ENCODE measurements around the gene MEPE. TPM values are rescaled to one million over a fixed set of nuclear protein-coding genes. Genes with fewer than 3 reads are reported as not detected.

The MEPE gene
- total RNA-seq, 4 donors from 2014 or later: not detected

GRCh38 chr4:87802858-87803257, 29.9 kb upstream of the MEPE start:
- intact Hi-C loops (cut with DNase I; ENCODE audit: low total_unique reads): no loop called here
- H3K4me1 ChIP-seq: no peaks in the 10 kb centered on the region
- H3K4me3 ChIP-seq: no peak overlapping the region
- TF ChIP-seq, protein P1, sequence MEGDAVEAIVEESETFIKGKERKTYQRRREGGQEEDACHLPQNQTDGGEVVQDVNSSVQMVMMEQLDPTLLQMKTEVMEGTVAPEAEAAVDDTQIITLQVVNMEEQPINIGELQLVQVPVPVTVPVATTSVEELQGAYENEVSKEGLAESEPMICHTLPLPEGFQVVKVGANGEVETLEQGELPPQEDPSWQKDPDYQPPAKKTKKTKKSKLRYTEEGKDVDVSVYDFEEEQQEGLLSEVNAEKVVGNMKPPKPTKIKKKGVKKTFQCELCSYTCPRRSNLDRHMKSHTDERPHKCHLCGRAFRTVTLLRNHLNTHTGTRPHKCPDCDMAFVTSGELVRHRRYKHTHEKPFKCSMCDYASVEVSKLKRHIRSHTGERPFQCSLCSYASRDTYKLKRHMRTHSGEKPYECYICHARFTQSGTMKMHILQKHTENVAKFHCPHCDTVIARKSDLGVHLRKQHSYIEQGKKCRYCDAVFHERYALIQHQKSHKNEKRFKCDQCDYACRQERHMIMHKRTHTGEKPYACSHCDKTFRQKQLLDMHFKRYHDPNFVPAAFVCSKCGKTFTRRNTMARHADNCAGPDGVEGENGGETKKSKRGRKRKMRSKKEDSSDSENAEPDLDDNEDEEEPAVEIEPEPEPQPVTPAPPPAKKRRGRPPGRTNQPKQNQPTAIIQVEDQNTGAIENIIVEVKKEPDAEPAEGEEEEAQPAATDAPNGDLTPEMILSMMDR (IDR thresholded peaks at IDR 0.05): no peak
- TF ChIP-seq EP300 (IDR thresholded peaks at IDR 0.05; ENCODE audit: low read depth) (no peak), POLR2AphosphoS5 (IDR thresholded peaks at IDR 0.05) (no peak), POLR2A (IDR thresholded peaks at IDR 0.05) (no peak)
- in situ Hi-C loops (cut with MboI; ENCODE audit: low pct_ligation_motif_present in 1 of 4, low pct_unique_long_range_greater_than_20kb in 1 of 4, low sequenced_read_pairs in 3 of 4): no loop called here
- no peak overlapping the region for H3K27ac ChIP-seq
- H3K27me3 ChIP-seq: no peaks in the 10 kb centered on the region
- no peaks in the 10 kb centered on the region for H3K9me3 ChIP-seq
- H3K36me3 ChIP-seq: no peaks in the 10 kb centered on the region
- no peak for DNase-seq

- in situ Hi-C loops (cut with MboI; ENCODE audit: low pct_ligation_motif_present in 1 of 4, low pct_unique_long_range_greater_than_20kb in 1 of 4, low sequenced_read_pairs in 3 of 4) (no loop called here), intact Hi-C loops (cut with DNase I; ENCODE audit: low total_unique reads) (no loop called here)
- Histone ChIP-seq H3K9me3 (no peaks in the 10 kb centered on the region), H3K4me3 (no peak overlapping the region), H3K27me3 (no peaks in the 10 kb centered on the region), H3K36me3 (no peaks in the 10 kb centered on the region), H3K27ac (no peak overlapping the region), H3K4me1 (no peaks in the 10 kb centered on the region)
- TF ChIP-seq POLR2AphosphoS5 (IDR thresholded peaks at IDR 0.05) (no peak), POLR2A (IDR thresholded peaks at IDR 0.05) (no peak), EP300 (IDR thresholded peaks at IDR 0.05; ENCODE audit: low read depth) (no peak)
- TF ChIP-seq, protein P1 (IDR thresholded peaks at IDR 0.05): no peak
- DNase-seq: no peak
- 59 to 73% methylated on average over 2 of the region's 2 CpGs for WGBS, 2 donors (ENCODE audit: low coverage in 1 of 2)
Observed at GRCh38 chr4:87803421-87803820, 29.3 kb upstream of the MEPE start.

DNA sequence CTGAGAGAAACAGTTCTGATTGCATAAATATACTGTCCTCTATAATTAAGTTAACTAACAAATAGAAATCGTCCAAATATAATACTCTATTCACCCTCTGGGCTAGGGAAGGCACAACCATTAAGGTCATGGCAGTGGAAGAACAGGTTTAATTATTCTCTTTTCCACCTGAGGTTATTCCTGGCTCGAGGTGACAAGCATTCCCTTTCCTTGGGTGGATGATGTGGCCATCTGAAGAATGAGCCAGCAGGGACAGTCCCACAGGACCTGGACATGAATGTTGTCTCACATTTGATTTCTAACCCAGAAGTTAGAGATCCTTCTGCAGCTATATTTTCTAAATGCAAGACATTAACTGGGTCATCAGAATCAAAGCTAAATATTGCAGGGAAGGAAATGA, 27.9 kb upstream of the MEPE start:
- 33 to 50% methylated on average over 1 to 2 of the region's 2 CpGs for WGBS, 2 donors (ENCODE audit: low coverage in 1 of 2)
- H3K36me3 ChIP-seq: no peaks in the 10 kb centered on the region
- no peak for DNase-seq
- no peak for TF ChIP-seq POLR2A (IDR thresholded peaks at IDR 0.05)
- no peak for TF ChIP-seq EP300 (IDR thresholded peaks at IDR 0.05; ENCODE audit: low read depth)
- TF ChIP-seq, protein P1 (IDR thresholded peaks at IDR 0.05): no peak
- TF ChIP-seq POLR2AphosphoS5 (IDR thresholded peaks at IDR 0.05): no peak
- no peaks in the 10 kb centered on the region for H3K9me3 ChIP-seq
- intact Hi-C loops (cut with DNase I; ENCODE audit: low total_unique reads): no loop called here
- H3K4me3 ChIP-seq: no peak overlapping the region
- no peaks in the 10 kb centered on the region for H3K27me3 ChIP-seq
- H3K27ac ChIP-seq: no peak overlapping the region
- H3K4me1 ChIP-seq: no peaks in the 10 kb centered on the region
- in situ Hi-C loops (cut with MboI; ENCODE audit: low pct_ligation_motif_present in 1 of 4, low pct_unique_long_range_greater_than_20kb in 1 of 4, low sequenced_read_pairs in 3 of 4): no loop called here

GRCh38 chr4:87805971-87806370, 26.8 kb upstream of the MEPE start:
- H3K27me3 ChIP-seq: no peaks in the 10 kb centered on the region
- in situ Hi-C loops (cut with MboI; ENCODE audit: low pct_ligation_motif_present in 1 of 4, low pct_unique_long_range_greater_than_20kb in 1 of 4, low sequenced_read_pairs in 3 of 4) (no loop called here), intact Hi-C loops (cut with DNase I; ENCODE audit: low total_unique reads) (no loop called here)
- H3K4me1 ChIP-seq: no peaks in the 10 kb centered on the region
- no peaks in the 10 kb centered on the region for H3K9me3 ChIP-seq
- WGBS, 2 donors (ENCODE audit: low coverage in 1 of 2): 62 to 78% methylated on average over 2 of the region's 2 CpGs
- H3K36me3 ChIP-seq: no peaks in the 10 kb centered on the region
- TF ChIP-seq EP300 (IDR thresholded peaks at IDR 0.05; ENCODE audit: low read depth) (no peak), POLR2A (IDR thresholded peaks at IDR 0.05) (no peak), POLR2AphosphoS5 (IDR thresholded peaks at IDR 0.05) (no peak)
- TF ChIP-seq, protein P1 (IDR thresholded peaks at IDR 0.05): no peak
- no peak for DNase-seq
- no peak overlapping the region for H3K4me3 ChIP-seq
- no peak overlapping the region for H3K27ac ChIP-seq
